Activated T-cell treated with anti-CD3 and anti-CD28 coated beads, Interleukin-2, amount 50 U/mL, for 72 hours (primary cell): ENCODE results near the gene CHAF1A. TPM values are rescaled to one million over a fixed set of nuclear protein-coding genes. Genes with fewer than 3 reads are reported as not detected.

Experiments used
- ATAC-seq, 2 donors: fragments of 150-1000 bp; cut with Tn5 transposase; replicated peaks in 1 of 2; 2 replicates each; pipeline ENCODE4 v1.10.0; 2021; ENCODE audit warnings: moderate library complexity in 2 of 2, mild to moderate bottlenecking in 1 of 2
- DNase-seq, 2 donors: peaks; one replicate each; pipeline ENCODE4 v3.0.0; 2021 to 2022; ENCODE audit warnings: mixed read lengths in 1 of 2
- H3K27ac Mint-ChIP-seq: one replicate; pipeline ENCODE4 v1.8.0; 2022; ENCODE audit warnings: mild to moderate bottlenecking, moderate library complexity, mixed read lengths
- H3K27me3 Mint-ChIP-seq: one replicate; pipeline ENCODE4 v1.8.0; 2022; ENCODE audit warnings: low read depth, mixed read lengths
- H3K36me3 Mint-ChIP-seq, 2 donors: one replicate each; pipeline ENCODE4 v1.8.0; 2022; ENCODE audit warnings: mixed read lengths in 2 of 2, mild to moderate bottlenecking in 1 of 2; ENCODE audit not compliant: insufficient read depth in 2 of 2
- H3K4me1 Mint-ChIP-seq: one replicate; pipeline ENCODE4 v1.8.0; 2022; ENCODE audit warnings: low read depth, mixed read lengths
- H3K4me3 Mint-ChIP-seq, 2 donors: one replicate each; pipeline ENCODE4 v1.8.0; 2022; ENCODE audit warnings: mild to moderate bottlenecking in 2 of 2, mixed read lengths in 2 of 2, moderate library complexity in 2 of 2
- H3K9me3 Mint-ChIP-seq, 2 donors: one replicate each; pipeline ENCODE4 v1.8.0; 2022; ENCODE audit warnings: mixed read lengths in 2 of 2
- total RNA-seq, 2 donors: library from RNA; stranded (reverse); gene quantifications; one replicate each; pipeline ENCODE4 v1.2.3, GENCODE V29; 2022

Gene CHAF1A
- 10 to 100 TPM; 74.0 to 79.7 TPM for total RNA-seq

- ATAC-seq (peak; percentile 92 to 94), DNase-seq (peak; percentile 99 to 100)
- H3K36me3 Mint-ChIP-seq: peaks cover 7 to 8% of the 10 kb centered on the region in 2 donors
- H3K9me3 Mint-ChIP-seq: peaks cover 0 to 1% of the 10 kb centered on the region in 2 donors
- peaks cover 71% of the 10 kb centered on the region for H3K4me1 Mint-ChIP-seq
- H3K27me3 Mint-ChIP-seq: no peaks in the 10 kb centered on the region
- peak within 1 kb of the TSS; percentile 90 for H3K27ac Mint-ChIP-seq
- H3K4me3 Mint-ChIP-seq: peak within 1 kb of the TSS; percentile 87 to 93
These were observed at the start of gene CHAF1A for GRCh38 chr19:4402171-4403004. CHAF1A (plus strand) TSS chr19:4402640; CDS start chr19:4402763, 123 bp downstream.

GRCh38 chr19:4352701-4353121 is 49.7 kb upstream of the CHAF1A start:
- Mint-ChIP-seq H3K27ac (no peak overlapping the region), H3K4me1 (no peaks in the 10 kb centered on the region), H3K36me3 (peaks cover 0 to 2% of the 10 kb centered on the region in 2 donors), H3K4me3 (no peak overlapping the region), H3K9me3 (no peaks in the 10 kb centered on the region), H3K27me3 (no peaks in the 10 kb centered on the region)
- ATAC-seq (peak; percentile 62 to 64), DNase-seq (peak; percentile 64 to 71)

DNA sequence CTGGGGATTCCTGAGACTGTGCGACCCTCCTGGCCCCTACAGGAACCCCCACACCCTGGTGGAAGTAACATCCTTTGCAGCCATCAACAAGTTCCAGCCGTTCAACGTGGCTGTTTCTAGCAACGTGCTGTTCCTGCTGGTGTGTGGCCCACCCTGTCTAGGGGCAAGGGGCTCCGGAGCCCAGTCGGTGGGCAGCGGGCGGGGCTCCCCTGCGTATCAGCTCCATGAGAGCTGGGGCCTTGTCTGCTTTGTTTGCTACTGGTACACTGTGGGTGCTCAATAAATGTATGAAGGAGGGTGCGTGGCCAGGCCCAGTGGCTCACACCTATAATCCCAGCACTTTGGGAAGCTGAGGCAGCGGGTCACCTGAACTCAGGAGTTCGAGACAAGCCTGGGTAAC is 48.2 kb upstream of the CHAF1A start:
- H3K4me3 Mint-ChIP-seq: no peak overlapping the region
- no peaks in the 10 kb centered on the region for H3K27me3 Mint-ChIP-seq
- no peaks in the 10 kb centered on the region for H3K4me1 Mint-ChIP-seq
- H3K36me3 Mint-ChIP-seq: no peaks in the 10 kb centered on the region
- H3K9me3 Mint-ChIP-seq: no peaks in the 10 kb centered on the region
- H3K27ac Mint-ChIP-seq: no peak overlapping the region
- ATAC-seq (no peak), DNase-seq (no peak)

- Mint-ChIP-seq H3K27ac (no peak overlapping the region), H3K4me1 (no peaks in the 10 kb centered on the region), H3K36me3 (no peaks in the 10 kb centered on the region), H3K27me3 (no peaks in the 10 kb centered on the region), H3K4me3 (no peak overlapping the region), H3K9me3 (no peaks in the 10 kb centered on the region)
- DNase-seq (no peak), ATAC-seq (no peak)
These were observed 47.5 kb upstream of the CHAF1A start for GRCh38 chr19:4354897-4355296.

DNA sequence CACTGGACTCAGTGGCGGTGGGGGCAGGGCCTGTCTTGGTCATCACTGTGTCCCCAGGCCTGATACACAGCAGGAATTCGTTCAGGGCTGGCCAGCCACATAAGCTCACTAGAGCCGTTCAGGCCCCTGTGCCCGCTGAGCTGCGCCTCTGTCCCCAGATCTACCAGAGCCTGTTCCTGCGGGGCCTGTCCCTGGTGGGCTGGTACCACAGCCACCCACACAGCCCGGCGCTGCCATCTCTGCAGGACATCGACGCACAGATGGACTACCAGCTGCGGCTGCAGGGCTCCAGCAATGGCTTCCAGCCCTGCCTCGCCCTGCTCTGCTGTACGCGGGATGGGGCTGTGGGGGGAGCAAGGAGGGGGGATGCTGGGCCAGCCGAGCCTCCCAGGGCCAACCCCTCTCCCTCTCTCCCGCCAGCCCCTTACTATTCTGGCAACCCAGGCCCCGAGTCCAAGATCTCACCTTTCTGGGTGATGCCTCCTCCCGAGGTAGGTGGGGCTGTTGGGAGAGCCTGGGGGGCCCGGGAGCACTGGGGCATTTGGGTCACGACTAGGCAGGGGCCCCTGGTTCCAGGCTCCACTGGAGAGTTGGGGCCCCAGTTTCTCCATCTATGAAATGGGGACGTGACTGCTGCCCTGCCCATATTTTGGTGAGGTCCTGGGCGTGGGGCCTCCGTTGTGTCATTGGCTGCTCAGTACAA is 45.2 kb upstream of the CHAF1A start:
- Mint-ChIP-seq H3K4me3 (no peak overlapping the region), H3K27me3 (no peaks in the 10 kb centered on the region), H3K9me3 (no peaks in the 10 kb centered on the region), H3K4me1 (no peaks in the 10 kb centered on the region), H3K36me3 (peaks cover 0 to 2% of the 10 kb centered on the region in 2 donors), H3K27ac (no peak overlapping the region)
- ATAC-seq (no peak), DNase-seq (no peak)

GRCh38 chr19:4357921-4358326 is 44.5 kb upstream of the CHAF1A start:
- ATAC-seq (no peak), DNase-seq (no peak)
- H3K4me1 Mint-ChIP-seq: no peaks in the 10 kb centered on the region
- no peak overlapping the region for H3K27ac Mint-ChIP-seq
- no peaks in the 10 kb centered on the region for H3K9me3 Mint-ChIP-seq
- no peaks in the 10 kb centered on the region for H3K27me3 Mint-ChIP-seq
- H3K36me3 Mint-ChIP-seq: peaks cover 0 to 2% of the 10 kb centered on the region in 2 donors
- no peak overlapping the region for H3K4me3 Mint-ChIP-seq

DNA sequence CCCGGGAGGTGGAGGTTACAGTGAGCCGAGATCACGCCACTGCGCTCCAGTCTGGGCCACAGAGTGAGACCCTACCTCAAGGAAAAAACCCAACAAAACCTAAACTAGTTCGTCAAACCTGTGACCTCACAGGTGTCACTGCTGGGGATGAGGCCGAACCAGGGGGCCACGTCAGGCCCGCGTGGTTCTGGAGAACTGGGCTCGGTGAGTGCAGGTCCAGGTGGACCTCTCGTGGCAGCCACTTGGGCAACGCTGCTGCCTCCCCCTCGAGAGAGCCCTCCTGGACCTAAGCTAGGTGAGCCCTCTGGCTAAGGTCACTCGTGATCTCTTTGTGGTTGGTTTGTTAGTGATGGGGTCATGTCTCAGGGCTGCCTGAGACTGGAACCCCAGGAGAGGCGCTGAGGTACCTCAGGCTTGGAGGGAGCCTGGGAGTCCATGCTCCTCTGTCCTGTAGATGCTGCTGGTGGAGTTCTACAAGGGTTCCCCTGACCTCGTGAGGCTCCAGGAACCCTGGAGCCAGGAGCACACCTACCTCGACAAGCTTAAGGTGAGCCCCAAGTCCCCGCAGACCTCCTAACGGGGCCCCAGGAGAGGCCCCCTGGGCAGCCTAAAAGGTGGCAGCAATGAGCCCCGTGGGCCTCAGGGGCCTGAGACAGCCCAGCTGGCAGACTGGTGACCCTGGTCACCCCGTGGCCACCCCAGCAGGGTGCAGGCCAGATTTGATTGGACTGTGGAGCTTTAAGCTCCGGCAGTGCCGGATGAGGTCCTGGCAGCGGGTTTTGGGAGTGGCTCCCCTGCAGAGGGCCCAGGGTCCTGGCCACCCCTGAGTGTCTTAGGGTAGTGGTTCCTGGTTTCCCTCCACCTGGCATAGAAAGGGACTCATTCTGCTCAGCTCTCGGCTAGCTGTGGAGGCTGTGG is 43.5 kb upstream of the CHAF1A start:
- Mint-ChIP-seq H3K36me3 (peaks cover 0 to 5% of the 10 kb centered on the region in 2 donors), H3K27me3 (no peaks in the 10 kb centered on the region), H3K27ac (no peak overlapping the region), H3K4me3 (no peak overlapping the region), H3K4me1 (no peaks in the 10 kb centered on the region), H3K9me3 (no peaks in the 10 kb centered on the region)
- DNase-seq: no peak
- no peak for ATAC-seq

GRCh38 chr19:4359627-4360000 is 42.8 kb upstream of the CHAF1A start:
- peaks cover 0 to 5% of the 10 kb centered on the region in 2 donors for H3K36me3 Mint-ChIP-seq
- no peaks in the 10 kb centered on the region for H3K27me3 Mint-ChIP-seq
- ATAC-seq (peak in 1 of 2 donors; percentile 14), DNase-seq (no peak)
- H3K4me1 Mint-ChIP-seq: no peaks in the 10 kb centered on the region
- H3K4me3 Mint-ChIP-seq: no peak overlapping the region
- H3K27ac Mint-ChIP-seq: no peak overlapping the region
- H3K9me3 Mint-ChIP-seq: no peaks in the 10 kb centered on the region

DNA sequence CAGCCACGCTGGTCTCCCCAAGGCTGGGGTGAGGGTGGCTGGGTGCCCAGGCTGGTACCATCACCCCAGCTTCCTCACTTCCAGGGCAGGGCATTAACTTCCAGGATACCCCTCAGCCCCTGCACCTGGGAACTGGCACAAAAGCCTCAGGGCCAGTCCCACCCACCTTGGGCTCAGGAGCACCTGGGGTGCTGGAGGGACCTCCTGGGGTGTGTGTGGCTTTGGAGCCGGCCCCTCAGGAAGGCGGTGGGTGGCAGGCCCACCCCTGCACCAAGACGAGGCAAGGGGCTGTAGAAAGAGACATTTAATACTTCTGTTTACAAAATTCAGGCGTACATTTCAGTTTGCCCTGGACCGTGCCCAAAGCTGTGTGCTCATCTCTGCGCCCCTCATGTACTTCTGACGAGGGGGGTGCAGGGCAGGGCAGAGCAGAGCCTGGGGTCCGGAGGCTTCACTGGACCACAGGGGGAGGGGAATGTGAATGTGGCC is 42.3 kb upstream of the CHAF1A start:
- Mint-ChIP-seq H3K27ac (no peak overlapping the region), H3K4me3 (no peak overlapping the region), H3K9me3 (no peaks in the 10 kb centered on the region), H3K27me3 (no peaks in the 10 kb centered on the region), H3K4me1 (no peaks in the 10 kb centered on the region), H3K36me3 (peaks cover 0 to 5% of the 10 kb centered on the region in 2 donors)
- ATAC-seq (no peak), DNase-seq (no peak)

DNA sequence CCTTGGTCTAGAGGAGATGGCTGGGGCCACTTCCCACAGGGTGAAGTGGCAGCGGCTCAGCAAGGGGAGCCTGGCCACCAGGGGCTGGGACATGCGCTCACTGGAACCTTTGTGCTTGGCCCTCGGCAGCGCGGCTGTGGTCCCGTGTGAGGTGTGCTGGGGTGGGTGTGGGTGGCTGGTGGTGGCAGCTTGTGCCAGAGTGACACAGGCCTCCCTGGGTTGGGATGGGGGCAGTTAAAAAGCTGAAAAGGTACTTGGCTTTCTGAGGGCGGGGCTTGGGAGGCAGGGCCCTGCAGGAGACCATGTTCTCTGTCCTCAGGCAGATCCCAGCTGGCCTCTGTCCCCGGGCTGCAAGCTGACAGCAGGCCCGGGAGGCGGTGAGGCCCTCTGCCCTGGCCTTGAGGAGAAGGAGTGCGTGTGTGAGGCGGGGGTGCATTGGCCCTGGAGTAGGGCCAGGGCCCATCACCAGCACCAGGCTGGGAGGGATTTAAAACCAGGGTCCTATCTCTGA is 41.7 kb upstream of the CHAF1A start:
- Mint-ChIP-seq H3K9me3 (no peaks in the 10 kb centered on the region), H3K27me3 (no peaks in the 10 kb centered on the region), H3K27ac (no peak overlapping the region), H3K4me1 (no peaks in the 10 kb centered on the region), H3K36me3 (peaks cover 0 to 5% of the 10 kb centered on the region in 2 donors), H3K4me3 (no peak overlapping the region)
- ATAC-seq (no peak), DNase-seq (no peak)

- peaks cover 0 to 5% of the 10 kb centered on the region in 2 donors for H3K36me3 Mint-ChIP-seq
- no peaks in the 10 kb centered on the region for H3K27me3 Mint-ChIP-seq
- H3K27ac Mint-ChIP-seq: no peak overlapping the region
- H3K4me1 Mint-ChIP-seq: no peaks in the 10 kb centered on the region
- H3K9me3 Mint-ChIP-seq: no peaks in the 10 kb centered on the region
- H3K4me3 Mint-ChIP-seq: no peak overlapping the region
- ATAC-seq (no peak), DNase-seq (no peak)
These were observed 41.0 kb upstream of the CHAF1A start for GRCh38 chr19:4361152-4362046.
